ENCODE measurements around the gene RNF207. TPM values are rescaled to one million over a fixed set of nuclear protein-coding genes. Genes with fewer than 3 reads are reported as not detected.

Gene RNF207
- total and polyA plus RNA-seq, 2 of the 13 experiments (the other 11 are each of a cell fraction or from before 2014, with no cell fraction given): 9.8 to 15.9 TPM

- intact Hi-C loops (cut with micrococcal nuclease; ENCODE audit: unreplicated experiment): no loop called here
- Histone ChIP-seq H3K36me3 (replicated peaks in 1 of 2; ENCODE audit: control insufficient read depth in 1 of 2, insufficient read depth in 2 of 2, low read length in 2 of 2) (no peaks in the 10 kb centered on the region), H3K27me3 (ENCODE audit: control insufficient read depth in 1 of 2, insufficient read depth in 2 of 2, low read length in 2 of 2) (peaks cover 0 to 4% of the 10 kb centered on the region in 2 experiments; a peak in 3 of 5 replicates), H3K79me2 (ENCODE audit: insufficient read depth, low read length) (no peaks in the 10 kb centered on the region), H4K20me1 (ENCODE audit: insufficient read depth, low read length) (no peaks in the 10 kb centered on the region), H3K9ac (ENCODE audit: insufficient read depth, low read depth, low read length) (no peak overlapping the region), H3K9me3 (ENCODE audit: low read length) (no peaks in the 10 kb centered on the region), H2AFZ (ENCODE audit: low read length) (no peak overlapping the region), H3K27ac (ENCODE audit: extremely low read length, insufficient read depth, low read length) (no peak overlapping the region), H3K4me2 (ENCODE audit: low read depth, low read length) (no peak overlapping the region), H3K4me1 (ENCODE audit: insufficient read depth, low read length) (peaks cover 17% of the 10 kb centered on the region), H3K4me3 (replicated peaks in 1 of 3; ENCODE audit: insufficient read depth in 1 of 3, low read depth in 2 of 3, low read length in 3 of 3) (no peak overlapping the region)
- CTCF ChIA-PET (ENCODE audit: low intra/inter-chr PET ratio, low total read pairs): no interaction called here
- FAIRE-seq (no peak), DNase-seq (ENCODE audit: low spot score) (peak; percentile 23), ATAC-seq (peak; percentile 60)
- in situ Hi-C loops (cut with HindIII; ENCODE audit: extremely low pct_ligation_motif_present, low pct_unique_long_range_greater_than_20kb): no loop called here
- WGBS (ENCODE audit: low lambda C conversion rate): 60% methylated on average over 9 of the region's 15 CpGs
- TF ChIP-seq FOXP4 (CRISPR knock-in tag; IDR thresholded peaks at IDR 0.05) (no peak), SP5 (CRISPR knock-in tag; IDR thresholded peaks at IDR 0.05; ENCODE audit: borderline replicate concordance, low read depth) (0 out of 2 replicates have a peak, but pooled peaks have one; percentile 24), MNT (IDR thresholded peaks at IDR 0.05) (no peak), PITX1 (CRISPR knock-in tag; IDR thresholded peaks at IDR 0.05) (no peak), ZNF552 (CRISPR knock-in tag; IDR thresholded peaks at IDR 0.05; ENCODE audit: borderline replicate concordance) (no peak), ZNF687 (CRISPR knock-in tag; IDR thresholded peaks at IDR 0.05) (peak; percentile 18; the same call in 1 of the 2 replicates), FOXO1 (CRISPR knock-in tag; IDR thresholded peaks at IDR 0.05) (no peak), ZNF180 (CRISPR knock-in tag; IDR thresholded peaks at IDR 0.05; ENCODE audit: borderline replicate concordance, low read depth) (no peak)
- POLR2A ChIA-PET: no interaction called here
- no TSS peak for BruUV-seq (replicated peaks)
Observed at GRCh38 chr1:6265151-6265550, 59.2 kb downstream of the RNF207 start.
